GM18502 (cell line): ENCODE measurements around the gene KLRK1.
A peak's percentile ranks its signal among the peaks of the same experiment; 100 is the strongest.
"Not testable (repeated sequence)": the region's sequence is repeated elsewhere in the genome, so short reads cannot be mapped to it uniquely, and the experiment has no call there.

Experiments used
- ATAC-seq: cut with Tn5 transposase; IDR thresholded peaks from one replicate; pipeline ENCODE4 v1.9.1; 2021; ENCODE audit warnings: mild to moderate bottlenecking; ENCODE audit not compliant: unreplicated experiment, poor library complexity

Gene KLRK1

GRCh38 chr12:10389904-10390303 is at the start of gene KLRK1:
Gene KLRK1 (minus strand): TSS chr12:10390041. CDS start chr12:10388810, 1,231 bp downstream.
- ATAC-seq = no peak

- not testable (repeated sequence) for ATAC-seq
Measured at GRCh38 chr12:10437601-10438000, 47.8 kb upstream of the KLRK1 start.

GRCh38 chr12:10435816-10436215 is 46.0 kb upstream of the KLRK1 start, which contains the start of gene KLRC2:
Gene KLRC2 (minus strand): TSS chr12:10436010. CDS start chr12:10435986, 24 bp downstream.
- ATAC-seq = not testable (repeated sequence)

GRCh38 chr12:10430623-10431022 is 40.8 kb upstream of the KLRK1 start:
- not testable (repeated sequence) for ATAC-seq

GRCh38 chr12:10425938-10426337 is 36.1 kb upstream of the KLRK1 start:
- ATAC-seq = not testable (repeated sequence)

GRCh38 chr12:10424260-10424899 is 34.5 kb upstream of the KLRK1 start:
- ATAC-seq = not testable (repeated sequence)

- ATAC-seq = not testable (repeated sequence)
Measured at GRCh38 chr12:10422159-10422558, 32.3 kb upstream of the KLRK1 start.

GRCh38 chr12:10420334-10420733 is 30.5 kb upstream of the KLRK1 start, which contains the start of gene KLRC3:
Gene KLRC3 (minus strand): TSS chr12:10420595. CDS start chr12:10420550, 45 bp downstream.
- ATAC-seq = not testable (repeated sequence)

GRCh38 chr12:10409392-10409791 is 19.6 kb upstream of the KLRK1 start, which contains the start of gene KLRC4:
Gene KLRC4 (minus strand): TSS chr12:10409757. CDS start chr12:10409575, 182 bp downstream.
- ATAC-seq = no peak

- no peak for ATAC-seq
Measured at GRCh38 chr12:10408842-10409241, 19.0 kb upstream of the KLRK1 start.

- no peak for ATAC-seq
Measured at GRCh38 chr12:10406725-10407124, 16.9 kb upstream of the KLRK1 start.

- ATAC-seq = no peak
Measured at GRCh38 chr12:10405294-10405693, 15.5 kb upstream of the KLRK1 start.

GRCh38 chr12:10404798-10405197 is 15.0 kb upstream of the KLRK1 start:
- no peak for ATAC-seq

- ATAC-seq = no peak
Measured at GRCh38 chr12:10400829-10401228, 11.0 kb upstream of the KLRK1 start.

- ATAC-seq = no peak
Measured at GRCh38 chr12:10398168-10398567, 8.3 kb upstream of the KLRK1 start.

- ATAC-seq = no peak
Measured at GRCh38 chr12:10397296-10397695, 7.5 kb upstream of the KLRK1 start.

GRCh38 chr12:10396176-10396575 is 6.3 kb upstream of the KLRK1 start:
- not testable (repeated sequence) for ATAC-seq

GRCh38 chr12:10395390-10395998 is 5.7 kb upstream of the KLRK1 start:
- ATAC-seq = peak; percentile 94

- not testable (repeated sequence) for ATAC-seq
Measured at GRCh38 chr12:10394531-10395152, 4.8 kb upstream of the KLRK1 start.

- no peak for ATAC-seq
Measured at GRCh38 chr12:10393291-10393690, 3.5 kb upstream of the KLRK1 start.

- ATAC-seq = peak; percentile 51
Measured at GRCh38 chr12:10392394-10392930, 2.6 kb upstream of the KLRK1 start.
